Transverse colon (tissue), 4 donors: ENCODE results near the gene DDN.

Experiments used
- POLR2A ChIP-seq: fragments of 450-650 bp; IDR thresholded peaks from one replicate; pipeline ENCODE4 v1.6.1; 2016; ENCODE audit warnings: antibody characterized with exemption, mild to moderate bottlenecking, moderate library complexity
- POLR2AphosphoS5 ChIP-seq, 3 donors: sonication (generic); formaldehyde crosslinking; IDR thresholded peaks; one replicate each; pipeline ENCODE4 v1.6.1; 2016; ENCODE audit warnings: antibody characterized with exemption in 3 of 3
- TF ChIP-seq, protein P1 (sequence below), 5 experiments: fragments of 200-600 bp in 3 of 5; fragments of 450-650 bp in 2 of 5; sonication (generic) in 3 of 5; IDR thresholded peaks; 1 replicate in 2 of 5; 2 replicates in 3 of 5; pipeline ENCODE4 v1.5.1; 2016 to 2017; ENCODE audit warnings: antibody characterized with exemption in 5 of 5, inconsistent platforms in 3 of 5, mild to moderate bottlenecking in 2 of 5, moderate library complexity in 1 of 5

DNA sequence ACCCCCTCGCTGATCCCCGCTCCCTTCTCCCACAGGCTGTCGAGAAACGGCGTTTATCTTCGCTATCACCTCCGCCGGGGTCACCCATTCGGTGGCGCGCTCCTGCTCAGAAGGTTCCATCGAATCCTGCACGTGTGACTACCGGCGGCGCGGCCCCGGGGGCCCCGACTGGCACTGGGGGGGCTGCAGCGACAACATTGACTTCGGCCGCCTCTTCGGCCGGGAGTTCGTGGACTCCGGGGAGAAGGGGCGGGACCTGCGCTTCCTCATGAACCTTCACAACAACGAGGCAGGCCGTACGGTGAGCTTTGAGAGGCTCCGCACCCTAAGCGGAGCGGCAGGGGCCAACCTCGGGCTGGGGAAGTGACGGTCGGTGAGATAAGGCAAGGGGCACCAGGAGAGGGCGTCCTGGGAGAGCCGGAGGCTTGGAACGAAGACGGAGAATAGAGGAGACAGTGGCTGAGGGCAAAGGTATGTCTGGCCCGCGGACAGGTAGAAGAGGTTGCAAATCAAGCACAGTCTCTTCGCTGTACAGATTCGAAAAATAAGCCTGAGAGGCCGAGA lies 18.7 kb downstream of the DDN start:
- TF ChIP-seq, protein P1, sequence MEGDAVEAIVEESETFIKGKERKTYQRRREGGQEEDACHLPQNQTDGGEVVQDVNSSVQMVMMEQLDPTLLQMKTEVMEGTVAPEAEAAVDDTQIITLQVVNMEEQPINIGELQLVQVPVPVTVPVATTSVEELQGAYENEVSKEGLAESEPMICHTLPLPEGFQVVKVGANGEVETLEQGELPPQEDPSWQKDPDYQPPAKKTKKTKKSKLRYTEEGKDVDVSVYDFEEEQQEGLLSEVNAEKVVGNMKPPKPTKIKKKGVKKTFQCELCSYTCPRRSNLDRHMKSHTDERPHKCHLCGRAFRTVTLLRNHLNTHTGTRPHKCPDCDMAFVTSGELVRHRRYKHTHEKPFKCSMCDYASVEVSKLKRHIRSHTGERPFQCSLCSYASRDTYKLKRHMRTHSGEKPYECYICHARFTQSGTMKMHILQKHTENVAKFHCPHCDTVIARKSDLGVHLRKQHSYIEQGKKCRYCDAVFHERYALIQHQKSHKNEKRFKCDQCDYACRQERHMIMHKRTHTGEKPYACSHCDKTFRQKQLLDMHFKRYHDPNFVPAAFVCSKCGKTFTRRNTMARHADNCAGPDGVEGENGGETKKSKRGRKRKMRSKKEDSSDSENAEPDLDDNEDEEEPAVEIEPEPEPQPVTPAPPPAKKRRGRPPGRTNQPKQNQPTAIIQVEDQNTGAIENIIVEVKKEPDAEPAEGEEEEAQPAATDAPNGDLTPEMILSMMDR (IDR thresholded peaks at IDR 0.05): no peak
- TF ChIP-seq POLR2AphosphoS5 (IDR thresholded peaks at IDR 0.05) (no peak), POLR2A (no peak)
